ENCODE results near the gene NUFIP2.
"Not testable (repeated sequence)": the region's sequence is repeated elsewhere in the genome, so short reads cannot be mapped to it uniquely, and the experiment has no call there.

NUFIP2 gene

GRCh38 chr17:29237476-29238132, 56.3 kb downstream of the NUFIP2 start:
- DNase-seq: no peak

GRCh38 chr17:29235904-29236303, 58.0 kb downstream of the NUFIP2 start:
- no peak for DNase-seq

GRCh38 chr17:29234972-29235371, 59.0 kb downstream of the NUFIP2 start:
- not testable (repeated sequence) for DNase-seq

GRCh38 chr17:29233301-29233700, 60.6 kb downstream of the NUFIP2 start:
- no peak for DNase-seq

- DNase-seq: no peak
These were observed 68.6 kb downstream of the NUFIP2 start for GRCh38 chr17:29225396-29225795.

GRCh38 chr17:29221338-29221737, 72.6 kb downstream of the NUFIP2 start:
- DNase-seq: not testable (repeated sequence)

- peak; percentile 82 for DNase-seq
These were observed 74.4 kb downstream of the NUFIP2 start for GRCh38 chr17:29219378-29220047.

GRCh38 chr17:29216856-29217255, 77.1 kb downstream of the NUFIP2 start:
- DNase-seq: no peak

GRCh38 chr17:29216181-29216580, 77.8 kb downstream of the NUFIP2 start:
- no peak for DNase-seq

GRCh38 chr17:29215717-29216116, 78.2 kb downstream of the NUFIP2 start:
- DNase-seq: no peak

- DNase-seq: no peak
These were observed 78.8 kb downstream of the NUFIP2 start for GRCh38 chr17:29215174-29215573.

GRCh38 chr17:29214215-29215146, 79.5 kb downstream of the NUFIP2 start:
- DNase-seq: no peak

GRCh38 chr17:29212681-29213121, 81.2 kb downstream of the NUFIP2 start:
- DNase-seq: no peak

- DNase-seq: no peak
These were observed 81.8 kb downstream of the NUFIP2 start for GRCh38 chr17:29212094-29212631.

- no peak for DNase-seq
These were observed 83.1 kb downstream of the NUFIP2 start for GRCh38 chr17:29210879-29211278.

- DNase-seq: no peak
These were observed 84.9 kb downstream of the NUFIP2 start for GRCh38 chr17:29209073-29209472.

- DNase-seq: no peak
These were observed 86.0 kb downstream of the NUFIP2 start for GRCh38 chr17:29207975-29208374.

Measured in NCI-H1694 treated with DMSO at 0.1 percent for 48 hours (cell line).